WTC11 (cell line): ENCODE results near the gene EWSR1. TPM values are rescaled to one million over a fixed set of nuclear protein-coding genes. Genes with fewer than 3 reads are reported as not detected.

Source experiments
- ATAC-seq: fragments of 200-7000 bp; cut with Tn5 transposase; 2 replicates; pipeline ENCODE4 v1.10.0; 2021; ENCODE audit warnings: mild to moderate bottlenecking, moderate library complexity
- CTCF ChIA-PET: fragments of 300-600 bp; sonication (Branson Sonifier 250); formaldehyde crosslinking; loops from one replicate; lab custom pipeline; 2021; ENCODE audit warnings: antibody characterized with exemption; lab: Charles Lee
- POLR2A ChIA-PET: fragments of 350-600 bp; sonication (Branson Sonifier 250); formaldehyde crosslinking; loops from one replicate; lab custom pipeline; 2021; ENCODE audit warnings: antibody characterized with exemption; lab: Charles Lee
- DNase-seq: peaks from one replicate; pipeline ENCODE4 v3.0.0; 2021; ENCODE audit warnings: low spot score
- H3K27ac Mint-ChIP-seq: 2 replicates; pipeline ENCODE4 v1.8.0; 2021; ENCODE audit warnings: mixed read lengths
- H3K27me3 Mint-ChIP-seq: 2 replicates; pipeline ENCODE4 v1.8.0; 2021; ENCODE audit warnings: low read depth, mild to moderate bottlenecking, moderate library complexity, mixed read lengths
- H3K36me3 Mint-ChIP-seq: 2 replicates; pipeline ENCODE4 v1.8.0; 2021; ENCODE audit warnings: mixed read lengths
- H3K4me1 Mint-ChIP-seq: 2 replicates; pipeline ENCODE4 v1.8.0; 2022; ENCODE audit warnings: mixed read lengths
- H3K4me3 Mint-ChIP-seq: 2 replicates; pipeline ENCODE4 v1.8.0; 2021; ENCODE audit warnings: mild to moderate bottlenecking, moderate library complexity, mixed read lengths
- H3K9me3 Mint-ChIP-seq: 2 replicates; pipeline ENCODE4 v1.8.0; 2021; ENCODE audit warnings: mixed read lengths
- AFF4 ChIP-seq: sonication (generic); formaldehyde crosslinking; IDR thresholded peaks from 2 replicates; pipeline ENCODE4 v1.8.1; 2023; ENCODE audit warnings: mild to moderate bottlenecking, missing genetic modification reagents, borderline replicate concordance
- ATF3 ChIP-seq: sonication (generic); formaldehyde crosslinking; conservative IDR thresholded peaks from 2 replicates; pipeline ENCODE4 v1.8.1; 2022; ENCODE audit warnings: mild to moderate bottlenecking, missing genetic modification reagents
- CREM ChIP-seq: sonication (generic); formaldehyde crosslinking; IDR thresholded peaks from 2 replicates; pipeline ENCODE4 v1.8.1; 2022; ENCODE audit warnings: mild to moderate bottlenecking, missing genetic modification reagents, moderate library complexity
- E2F4 ChIP-seq: sonication (generic); formaldehyde crosslinking; IDR thresholded peaks from 2 replicates; pipeline ENCODE4 v1.8.1; 2022; ENCODE audit warnings: low read depth, mild to moderate bottlenecking, moderate library complexity, missing genetic modification reagents, borderline replicate concordance
- E2F5 ChIP-seq: sonication (generic); formaldehyde crosslinking; IDR thresholded peaks from 2 replicates; pipeline ENCODE4 v1.8.1; 2022; ENCODE audit warnings: mild to moderate bottlenecking, moderate library complexity, missing genetic modification reagents
- FOXP4 ChIP-seq: sonication (generic); formaldehyde crosslinking; IDR thresholded peaks from 2 replicates; pipeline ENCODE4 v1.8.0; 2022; ENCODE audit warnings: mild to moderate bottlenecking, missing genetic modification reagents
- HMGA2 ChIP-seq: fragments of 250-450 bp; sonication (Bioruptor Pico); IDR thresholded peaks from 2 replicates; pipeline ENCODE4 v1.4.0; 2021; ENCODE audit warnings: mild to moderate bottlenecking, moderate library complexity
- MAX ChIP-seq: sonication (generic); formaldehyde crosslinking; IDR thresholded peaks from 2 replicates; pipeline ENCODE4 v1.8.0; 2022; ENCODE audit warnings: mild to moderate bottlenecking, missing genetic modification reagents
- MLX ChIP-seq: sonication (generic); formaldehyde crosslinking; IDR thresholded peaks from 2 replicates; pipeline ENCODE4 v1.8.1; 2023; ENCODE audit warnings: mild to moderate bottlenecking, missing genetic modification reagents, moderate library complexity
- MYBL2 ChIP-seq: sonication (generic); formaldehyde crosslinking; IDR thresholded peaks from 2 replicates; pipeline ENCODE4 v1.8.1; 2023; ENCODE audit warnings: mild to moderate bottlenecking, moderate library complexity, missing genetic modification reagents
- NFYB ChIP-seq: sonication (generic); formaldehyde crosslinking; conservative IDR thresholded peaks from 2 replicates; pipeline ENCODE4 v1.8.0; 2022; ENCODE audit warnings: low read depth, missing genetic modification reagents
- SOX15 ChIP-seq: fragments of 250-450 bp; sonication (Bioruptor Pico); IDR thresholded peaks from 2 replicates; pipeline ENCODE4 v1.9.0; 2021; ENCODE audit warnings: mild to moderate bottlenecking
- SP1 ChIP-seq: sonication (generic); formaldehyde crosslinking; conservative IDR thresholded peaks from 2 replicates; pipeline ENCODE4 v1.8.1; 2022; ENCODE audit warnings: missing genetic modification reagents
- TCF7 ChIP-seq: sonication (generic); formaldehyde crosslinking; IDR thresholded peaks from 2 replicates; pipeline ENCODE4 v1.8.0; 2022; ENCODE audit warnings: mild to moderate bottlenecking, low read depth, missing genetic modification reagents, moderate library complexity
- TEAD4 ChIP-seq: sonication (generic); formaldehyde crosslinking; IDR thresholded peaks from 2 replicates; pipeline ENCODE4 v1.8.0; 2022; ENCODE audit warnings: mild to moderate bottlenecking, missing genetic modification reagents
- ZBTB43 ChIP-seq: sonication (generic); formaldehyde crosslinking; IDR thresholded peaks from 2 replicates; pipeline ENCODE4 v1.8.1; 2023; ENCODE audit warnings: mild to moderate bottlenecking, missing genetic modification reagents
- ZMAT4 ChIP-seq: fragments of 250-450 bp; sonication (Bioruptor Pico); IDR thresholded peaks from 2 replicates; pipeline ENCODE4 v1.9.0; 2021; ENCODE audit warnings: mild to moderate bottlenecking
- ZNF121 ChIP-seq: sonication (generic); formaldehyde crosslinking; IDR thresholded peaks from 2 replicates; pipeline ENCODE4 v1.8.0; 2023; ENCODE audit warnings: missing genetic modification reagents
- ZNF416 ChIP-seq: fragments of 250-450 bp; sonication (Bioruptor Pico); IDR thresholded peaks from 2 replicates; pipeline ENCODE4 v1.9.0; 2021; ENCODE audit warnings: mild to moderate bottlenecking, inconsistent platforms
- total RNA-seq: library from RNA; stranded (reverse); gene quantifications from 3 replicates; pipeline ENCODE4 v1.2.3, GENCODE V29; 2021

EWSR1 gene
- total RNA-seq, 1 experiment from 2014 or later: 377 TPM

- TF ChIP-seq MLX (CRISPR knock-in tag) (no peak), ZMAT4 (no peak), MAX (CRISPR knock-in tag) (no peak), AFF4 (CRISPR knock-in tag) (no peak)
Measured at GRCh38 chr22:29312218-29313125, 44.4 kb downstream of the EWSR1 start (continued).

- Mint-ChIP-seq H3K27ac (no peak overlapping the region), H3K4me1 (peaks cover 17% of the 10 kb centered on the region), H3K4me3 (no peak overlapping the region), H3K27me3 (peaks cover 55% of the 10 kb centered on the region), H3K36me3 (peaks cover 6% of the 10 kb centered on the region; the same call in 1 of the 2 replicates), H3K9me3 (peaks cover 3% of the 10 kb centered on the region; the same call in 1 of the 2 replicates)
- POLR2A ChIA-PET: no interaction called here
- DNase-seq (peak; percentile 79), ATAC-seq (peak; percentile 73)
- CTCF ChIA-PET: interaction anchor here (0.5 to 3.3 kb wide), 33 partner anchors 9 to 437 kb away, joined by 3 to 52 read pairs (median 4); partner anchors contain the start of genes AP1B1, EWSR1 and RHBDD3
- no peak for TF ChIP-seq HMGA2 (CRISPR knock-in tag)
- peak; percentile 85 for TF ChIP-seq ATF3 (CRISPR knock-in tag)
- peak; percentile 94 for TF ChIP-seq TEAD4 (CRISPR knock-in tag)
- 0 out of 2 replicates have a peak, but pooled peaks have one; percentile 29 for TF ChIP-seq ZMAT4
- no peak for TF ChIP-seq ZNF416
- TF ChIP-seq SOX15 (CRISPR knock-in tag): no peak
- TF ChIP-seq MYBL2: peak; percentile 97
- TF ChIP-seq NFYB (CRISPR knock-in tag): peak; percentile 61
- TF ChIP-seq TCF7: peak; percentile 90
- TF ChIP-seq ZNF121: peak; percentile 37
- TF ChIP-seq CREM: peak; percentile 80; the same call in 1 of the 2 replicates
- TF ChIP-seq SP1: peak; percentile 75
- TF ChIP-seq ZBTB43 (CRISPR knock-in tag): peak; percentile 96
- TF ChIP-seq E2F5 (CRISPR knock-in tag): peak; percentile 97
- TF ChIP-seq E2F4 (CRISPR knock-in tag): peak; percentile 86; the same call in 1 of the 2 replicates
- peak; percentile 99 for TF ChIP-seq FOXP4 (CRISPR knock-in tag)
Measured at GRCh38 chr22:29313126-29313575, 45.1 kb downstream of the EWSR1 start.
